Ishikawa (cell line): ENCODE results near the gene SLC37A1.

Source experiments
- CEBPB ChIP-seq: IDR thresholded peaks from 2 replicates; pipeline ENCODE4 v1.6.1; 2012
- EP300 ChIP-seq: IDR thresholded peaks from 2 replicates; pipeline ENCODE4 v1.6.1; 2012; ENCODE audit warnings: borderline replicate concordance
- RAD21 ChIP-seq: IDR thresholded peaks from 2 replicates; pipeline ENCODE4 v1.6.1; 2012; ENCODE audit warnings: low read depth
- TAF1 ChIP-seq: IDR thresholded peaks from 2 replicates; pipeline ENCODE4 v1.6.1; 2012; ENCODE audit warnings: low read depth, mild to moderate bottlenecking
- TF ChIP-seq, protein P1 (sequence below): IDR thresholded peaks from 2 replicates; pipeline ENCODE4 v1.6.1; 2012; ENCODE audit warnings: low read depth, mild to moderate bottlenecking
- TF ChIP-seq, protein P2 (sequence below): IDR thresholded peaks from 2 replicates; pipeline ENCODE4 v1.6.1; 2012

DNA sequence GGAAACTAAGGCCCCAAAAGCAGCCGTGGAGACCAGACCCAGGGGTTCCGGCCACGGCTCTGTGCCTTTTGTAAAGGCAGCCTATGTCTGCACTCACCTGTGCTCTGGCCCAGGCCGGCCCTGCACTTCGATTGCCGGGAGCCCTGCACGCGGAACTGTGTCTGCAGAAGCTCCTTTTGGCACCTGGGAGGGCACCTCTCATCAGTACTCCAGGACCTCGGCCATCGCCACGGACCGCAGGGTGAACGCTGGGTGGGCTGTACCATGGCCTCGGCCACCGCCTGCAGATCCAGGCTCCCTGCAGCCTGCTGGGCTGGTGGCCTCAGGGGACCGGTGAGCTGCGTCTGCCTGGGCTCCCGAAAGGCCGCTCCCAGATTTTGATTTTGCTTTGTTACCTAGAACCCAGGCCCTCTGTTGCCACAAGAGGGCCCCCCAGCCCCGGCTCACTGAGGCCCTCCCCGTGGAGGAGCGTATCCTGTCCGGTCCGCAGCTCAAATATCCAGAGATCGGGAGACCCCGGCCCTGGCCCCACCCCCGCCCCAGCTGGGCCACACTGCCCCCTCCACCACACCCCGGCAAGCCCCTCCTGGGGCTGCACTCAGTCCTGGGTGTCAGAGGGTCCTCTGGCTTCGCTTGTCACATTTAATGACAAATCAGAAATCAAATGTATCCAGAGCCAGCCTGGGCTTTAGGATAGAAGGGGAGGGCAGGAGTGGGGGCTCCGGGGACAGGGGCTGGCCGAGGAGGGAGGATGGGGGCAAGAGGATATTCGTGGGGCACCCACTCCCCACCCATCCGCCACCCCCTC, 79.6 kb downstream of the SLC37A1 start:
- TF ChIP-seq, protein P1, sequence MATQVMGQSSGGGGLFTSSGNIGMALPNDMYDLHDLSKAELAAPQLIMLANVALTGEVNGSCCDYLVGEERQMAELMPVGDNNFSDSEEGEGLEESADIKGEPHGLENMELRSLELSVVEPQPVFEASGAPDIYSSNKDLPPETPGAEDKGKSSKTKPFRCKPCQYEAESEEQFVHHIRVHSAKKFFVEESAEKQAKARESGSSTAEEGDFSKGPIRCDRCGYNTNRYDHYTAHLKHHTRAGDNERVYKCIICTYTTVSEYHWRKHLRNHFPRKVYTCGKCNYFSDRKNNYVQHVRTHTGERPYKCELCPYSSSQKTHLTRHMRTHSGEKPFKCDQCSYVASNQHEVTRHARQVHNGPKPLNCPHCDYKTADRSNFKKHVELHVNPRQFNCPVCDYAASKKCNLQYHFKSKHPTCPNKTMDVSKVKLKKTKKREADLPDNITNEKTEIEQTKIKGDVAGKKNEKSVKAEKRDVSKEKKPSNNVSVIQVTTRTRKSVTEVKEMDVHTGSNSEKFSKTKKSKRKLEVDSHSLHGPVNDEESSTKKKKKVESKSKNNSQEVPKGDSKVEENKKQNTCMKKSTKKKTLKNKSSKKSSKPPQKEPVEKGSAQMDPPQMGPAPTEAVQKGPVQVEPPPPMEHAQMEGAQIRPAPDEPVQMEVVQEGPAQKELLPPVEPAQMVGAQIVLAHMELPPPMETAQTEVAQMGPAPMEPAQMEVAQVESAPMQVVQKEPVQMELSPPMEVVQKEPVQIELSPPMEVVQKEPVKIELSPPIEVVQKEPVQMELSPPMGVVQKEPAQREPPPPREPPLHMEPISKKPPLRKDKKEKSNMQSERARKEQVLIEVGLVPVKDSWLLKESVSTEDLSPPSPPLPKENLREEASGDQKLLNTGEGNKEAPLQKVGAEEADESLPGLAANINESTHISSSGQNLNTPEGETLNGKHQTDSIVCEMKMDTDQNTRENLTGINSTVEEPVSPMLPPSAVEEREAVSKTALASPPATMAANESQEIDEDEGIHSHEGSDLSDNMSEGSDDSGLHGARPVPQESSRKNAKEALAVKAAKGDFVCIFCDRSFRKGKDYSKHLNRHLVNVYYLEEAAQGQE: no peak
- TF ChIP-seq RAD21 (peak; percentile 88), CEBPB (no peak), EP300 (no peak), TAF1 (no peak)
- TF ChIP-seq, protein P2, sequence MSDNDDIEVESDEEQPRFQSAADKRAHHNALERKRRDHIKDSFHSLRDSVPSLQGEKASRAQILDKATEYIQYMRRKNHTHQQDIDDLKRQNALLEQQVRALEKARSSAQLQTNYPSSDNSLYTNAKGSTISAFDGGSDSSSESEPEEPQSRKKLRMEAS: no peak
